GM10248 (cell line): ENCODE measurements around the gene PREX1.

Experiments used
- CTCF ChIA-PET: fragments of 300-600 bp; sonication (Branson Sonifier 250); formaldehyde crosslinking; extraction: SDS; loops from one replicate; lab custom pipeline; 2021; ENCODE audit warnings: antibody characterized with exemption; lab: Yijun Ruan, JAX
- POLR2A ChIA-PET: fragments of 350-650 bp; sonication (Branson Sonifier 250); formaldehyde crosslinking; extraction: SDS; loops from one replicate; lab custom pipeline; 2020; ENCODE audit warnings: antibody characterized with exemption; lab: Yijun Ruan, JAX
- DNase-seq: peaks from one replicate; pipeline ENCODE4 v3.0.0; 2012; ENCODE audit errors: extremely low spot score
- CTCF ChIP-seq: IDR thresholded peaks from 2 replicates; pipeline ENCODE4 v1.5.1; 2012; ENCODE audit warnings: mild to moderate bottlenecking, low read depth; ENCODE audit errors: extremely low read depth, missing control alignments, control extremely low read depth

The PREX1 gene

GRCh38 chr20:48724382-48724781, 103.4 kb downstream of the PREX1 start:
- POLR2A ChIA-PET: interaction anchor here (0.6 kb wide), 1 partner anchor 200 kb away, joined by 5 read pairs; no protein-coding TSS in a partner anchor
- CTCF ChIA-PET: interaction anchor here (0.8 to 2.4 kb wide), 4 partner anchors 28 to 181 kb away, joined by 4 to 9 read pairs (median 6); partner anchors contain the start of gene PREX1
- DNase-seq: no peak
- TF ChIP-seq CTCF: no peak

GRCh38 chr20:48723308-48724264, 104.2 kb downstream of the PREX1 start:
- ChIA-PET POLR2A (interaction anchor here (0.7 to 1.4 kb wide), 2 partner anchors 15 to 1162 kb away, joined by 5 to 7 read pairs; no protein-coding TSS in a partner anchor), CTCF (interaction anchor here (1.1 to 2.4 kb wide), 10 partner anchors 10 to 182 kb away, joined by 3 to 9 read pairs (median 4); partner anchors contain the start of gene PREX1)
- DNase-seq: no peak
- no peak for TF ChIP-seq CTCF

- DNase-seq: no peak
- no peak for TF ChIP-seq CTCF
- ChIA-PET POLR2A (interaction anchor here (0.5 to 1.4 kb wide), 2 partner anchors 16 to 51 kb away, joined by 7 to 11 read pairs; no protein-coding TSS in a partner anchor), CTCF (interaction anchor here (1.1 to 2.4 kb wide), 8 partner anchors 9 to 65 kb away, joined by 3 to 6 read pairs (median 3); no protein-coding TSS in a partner anchor)
These were observed 105.0 kb downstream of the PREX1 start for GRCh38 chr20:48722737-48723191.

- no peak for DNase-seq
- ChIA-PET CTCF (interaction anchor here (0.9 to 2.4 kb wide), 8 partner anchors 8 to 64 kb away, joined by 3 to 6 read pairs (median 3); no protein-coding TSS in a partner anchor), POLR2A (interaction anchor here (0.5 to 1.4 kb wide), 2 partner anchors 17 to 51 kb away, joined by 7 to 11 read pairs; no protein-coding TSS in a partner anchor)
- TF ChIP-seq CTCF: no peak
These were observed 105.6 kb downstream of the PREX1 start for GRCh38 chr20:48722002-48722731.

GRCh38 chr20:48721324-48722001, 106.3 kb downstream of the PREX1 start:
- POLR2A ChIA-PET: no interaction called here
- TF ChIP-seq CTCF: no peak
- no peak for DNase-seq
- CTCF ChIA-PET: interaction anchor here (0.9 to 1.5 kb wide), 3 partner anchors 9 to 45 kb away, joined by 3 to 4 read pairs (median 3); no protein-coding TSS in a partner anchor
